ENCODE data around the gene RGS17. TPM values are rescaled to one million over a fixed set of nuclear protein-coding genes. Genes with fewer than 3 reads are reported as not detected.
A peak's percentile ranks its signal among the peaks of the same experiment; 100 is the strongest.

RGS17 gene
- total and polyA plus RNA-seq, 2 of the 13 experiments (the other 11 are each of a cell fraction or from before 2014, with no cell fraction given) = 0.04 TPM; not detected in 1

DNA sequence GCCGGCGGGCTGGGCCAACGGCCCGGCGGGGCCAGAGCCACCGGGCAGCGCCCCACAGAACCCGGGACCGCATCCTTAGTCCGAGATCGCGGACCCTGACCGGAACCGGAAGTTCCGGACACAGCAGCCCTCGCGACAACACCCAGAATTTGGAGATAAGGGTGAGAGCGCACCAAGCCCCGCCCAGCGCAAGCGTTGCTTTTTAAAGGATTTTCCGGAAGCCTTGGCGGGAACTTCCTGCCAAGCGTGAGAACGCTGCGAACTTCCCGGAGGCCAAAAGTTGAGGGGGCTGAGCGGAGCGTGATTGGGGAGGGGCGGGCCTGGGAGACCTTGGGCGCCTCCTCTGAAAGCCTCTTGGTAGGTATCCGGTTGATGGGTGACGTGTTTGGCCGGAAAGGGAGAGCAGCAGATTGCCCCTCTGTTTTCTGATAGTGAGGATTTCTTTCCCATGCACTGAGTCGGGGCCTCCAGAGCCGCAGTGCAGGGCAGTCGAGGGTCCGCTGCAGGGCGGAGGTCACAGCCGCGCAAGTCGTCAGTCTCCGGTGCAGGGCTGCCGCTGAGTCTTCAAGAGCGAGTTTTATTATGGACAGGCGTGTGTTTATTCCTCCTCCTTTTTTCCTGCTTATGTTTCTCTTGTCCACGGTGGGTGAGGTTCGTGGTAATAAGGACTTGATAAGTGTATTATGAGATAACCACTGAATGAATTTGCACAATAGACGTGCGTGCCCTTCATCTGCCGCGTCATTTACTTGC, 128.3 kb downstream of the RGS17 start, which contains the start of gene MTRF1L (continued):
- TF ChIP-seq WIZ (CRISPR knock-in tag; IDR thresholded peaks at IDR 0.05) (no peak), ZFP90 (CRISPR knock-in tag; IDR thresholded peaks at IDR 0.05; ENCODE audit: borderline replicate concordance) (no peak), MBD4 (IDR thresholded peaks at IDR 0.05; ENCODE audit: borderline replicate concordance, low read length) (no peak), ZNF160 (CRISPR knock-in tag; IDR thresholded peaks at IDR 0.05) (no peak), RAD51 (IDR thresholded peaks at IDR 0.05; ENCODE audit: borderline replicate concordance) (no peak), NCOR1 (IDR thresholded peaks at IDR 0.05; ENCODE audit: borderline replicate concordance, low read length) (peak; percentile 61; the same call in 1 of the 2 replicates), NFIC (IDR thresholded peaks at IDR 0.05; ENCODE audit: low read length) (no peak), ZNF10 (CRISPR knock-in tag; IDR thresholded peaks at IDR 0.05; ENCODE audit: borderline replicate concordance, low read depth) (no peak), CAMTA2 (CRISPR knock-in tag; IDR thresholded peaks at IDR 0.05; ENCODE audit: borderline replicate concordance) (0 out of 2 replicates have a peak, but pooled peaks have one; percentile 47), KDM4B (CRISPR knock-in tag; IDR thresholded peaks at IDR 0.05) (no peak; the same call in 1 of the 2 replicates), ZNF430 (CRISPR knock-in tag; IDR thresholded peaks at IDR 0.05) (peak; percentile 59; the same call in 1 of the 2 replicates), TBP (CRISPR knock-in tag; IDR thresholded peaks at IDR 0.05) (no peak), ZNF530 (CRISPR knock-in tag; IDR thresholded peaks at IDR 0.05; ENCODE audit: low read depth) (no peak), ZNF557 (CRISPR knock-in tag; IDR thresholded peaks at IDR 0.05) (no peak), FOXC1 (CRISPR knock-in tag; IDR thresholded peaks at IDR 0.05; ENCODE audit: borderline replicate concordance) (no peak; the same call in 1 of the 2 replicates), ZSCAN22 (CRISPR knock-in tag; IDR thresholded peaks at IDR 0.05) (no peak)
- TF ChIP-seq, protein P1, sequence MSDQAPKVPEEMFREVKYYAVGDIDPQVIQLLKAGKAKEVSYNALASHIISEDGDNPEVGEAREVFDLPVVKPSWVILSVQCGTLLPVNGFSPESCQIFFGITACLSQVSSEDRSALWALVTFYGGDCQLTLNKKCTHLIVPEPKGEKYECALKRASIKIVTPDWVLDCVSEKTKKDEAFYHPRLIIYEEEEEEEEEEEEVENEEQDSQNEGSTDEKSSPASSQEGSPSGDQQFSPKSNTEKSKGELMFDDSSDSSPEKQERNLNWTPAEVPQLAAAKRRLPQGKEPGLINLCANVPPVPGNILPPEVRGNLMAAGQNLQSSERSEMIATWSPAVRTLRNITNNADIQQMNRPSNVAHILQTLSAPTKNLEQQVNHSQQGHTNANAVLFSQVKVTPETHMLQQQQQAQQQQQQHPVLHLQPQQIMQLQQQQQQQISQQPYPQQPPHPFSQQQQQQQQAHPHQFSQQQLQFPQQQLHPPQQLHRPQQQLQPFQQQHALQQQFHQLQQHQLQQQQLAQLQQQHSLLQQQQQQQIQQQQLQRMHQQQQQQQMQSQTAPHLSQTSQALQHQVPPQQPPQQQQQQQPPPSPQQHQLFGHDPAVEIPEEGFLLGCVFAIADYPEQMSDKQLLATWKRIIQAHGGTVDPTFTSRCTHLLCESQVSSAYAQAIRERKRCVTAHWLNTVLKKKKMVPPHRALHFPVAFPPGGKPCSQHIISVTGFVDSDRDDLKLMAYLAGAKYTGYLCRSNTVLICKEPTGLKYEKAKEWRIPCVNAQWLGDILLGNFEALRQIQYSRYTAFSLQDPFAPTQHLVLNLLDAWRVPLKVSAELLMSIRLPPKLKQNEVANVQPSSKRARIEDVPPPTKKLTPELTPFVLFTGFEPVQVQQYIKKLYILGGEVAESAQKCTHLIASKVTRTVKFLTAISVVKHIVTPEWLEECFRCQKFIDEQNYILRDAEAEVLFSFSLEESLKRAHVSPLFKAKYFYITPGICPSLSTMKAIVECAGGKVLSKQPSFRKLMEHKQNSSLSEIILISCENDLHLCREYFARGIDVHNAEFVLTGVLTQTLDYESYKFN (CRISPR knock-in tag; conservative IDR thresholded peaks at IDR 0.05) = peak; percentile 67
- TF ChIP-seq, protein P2, sequence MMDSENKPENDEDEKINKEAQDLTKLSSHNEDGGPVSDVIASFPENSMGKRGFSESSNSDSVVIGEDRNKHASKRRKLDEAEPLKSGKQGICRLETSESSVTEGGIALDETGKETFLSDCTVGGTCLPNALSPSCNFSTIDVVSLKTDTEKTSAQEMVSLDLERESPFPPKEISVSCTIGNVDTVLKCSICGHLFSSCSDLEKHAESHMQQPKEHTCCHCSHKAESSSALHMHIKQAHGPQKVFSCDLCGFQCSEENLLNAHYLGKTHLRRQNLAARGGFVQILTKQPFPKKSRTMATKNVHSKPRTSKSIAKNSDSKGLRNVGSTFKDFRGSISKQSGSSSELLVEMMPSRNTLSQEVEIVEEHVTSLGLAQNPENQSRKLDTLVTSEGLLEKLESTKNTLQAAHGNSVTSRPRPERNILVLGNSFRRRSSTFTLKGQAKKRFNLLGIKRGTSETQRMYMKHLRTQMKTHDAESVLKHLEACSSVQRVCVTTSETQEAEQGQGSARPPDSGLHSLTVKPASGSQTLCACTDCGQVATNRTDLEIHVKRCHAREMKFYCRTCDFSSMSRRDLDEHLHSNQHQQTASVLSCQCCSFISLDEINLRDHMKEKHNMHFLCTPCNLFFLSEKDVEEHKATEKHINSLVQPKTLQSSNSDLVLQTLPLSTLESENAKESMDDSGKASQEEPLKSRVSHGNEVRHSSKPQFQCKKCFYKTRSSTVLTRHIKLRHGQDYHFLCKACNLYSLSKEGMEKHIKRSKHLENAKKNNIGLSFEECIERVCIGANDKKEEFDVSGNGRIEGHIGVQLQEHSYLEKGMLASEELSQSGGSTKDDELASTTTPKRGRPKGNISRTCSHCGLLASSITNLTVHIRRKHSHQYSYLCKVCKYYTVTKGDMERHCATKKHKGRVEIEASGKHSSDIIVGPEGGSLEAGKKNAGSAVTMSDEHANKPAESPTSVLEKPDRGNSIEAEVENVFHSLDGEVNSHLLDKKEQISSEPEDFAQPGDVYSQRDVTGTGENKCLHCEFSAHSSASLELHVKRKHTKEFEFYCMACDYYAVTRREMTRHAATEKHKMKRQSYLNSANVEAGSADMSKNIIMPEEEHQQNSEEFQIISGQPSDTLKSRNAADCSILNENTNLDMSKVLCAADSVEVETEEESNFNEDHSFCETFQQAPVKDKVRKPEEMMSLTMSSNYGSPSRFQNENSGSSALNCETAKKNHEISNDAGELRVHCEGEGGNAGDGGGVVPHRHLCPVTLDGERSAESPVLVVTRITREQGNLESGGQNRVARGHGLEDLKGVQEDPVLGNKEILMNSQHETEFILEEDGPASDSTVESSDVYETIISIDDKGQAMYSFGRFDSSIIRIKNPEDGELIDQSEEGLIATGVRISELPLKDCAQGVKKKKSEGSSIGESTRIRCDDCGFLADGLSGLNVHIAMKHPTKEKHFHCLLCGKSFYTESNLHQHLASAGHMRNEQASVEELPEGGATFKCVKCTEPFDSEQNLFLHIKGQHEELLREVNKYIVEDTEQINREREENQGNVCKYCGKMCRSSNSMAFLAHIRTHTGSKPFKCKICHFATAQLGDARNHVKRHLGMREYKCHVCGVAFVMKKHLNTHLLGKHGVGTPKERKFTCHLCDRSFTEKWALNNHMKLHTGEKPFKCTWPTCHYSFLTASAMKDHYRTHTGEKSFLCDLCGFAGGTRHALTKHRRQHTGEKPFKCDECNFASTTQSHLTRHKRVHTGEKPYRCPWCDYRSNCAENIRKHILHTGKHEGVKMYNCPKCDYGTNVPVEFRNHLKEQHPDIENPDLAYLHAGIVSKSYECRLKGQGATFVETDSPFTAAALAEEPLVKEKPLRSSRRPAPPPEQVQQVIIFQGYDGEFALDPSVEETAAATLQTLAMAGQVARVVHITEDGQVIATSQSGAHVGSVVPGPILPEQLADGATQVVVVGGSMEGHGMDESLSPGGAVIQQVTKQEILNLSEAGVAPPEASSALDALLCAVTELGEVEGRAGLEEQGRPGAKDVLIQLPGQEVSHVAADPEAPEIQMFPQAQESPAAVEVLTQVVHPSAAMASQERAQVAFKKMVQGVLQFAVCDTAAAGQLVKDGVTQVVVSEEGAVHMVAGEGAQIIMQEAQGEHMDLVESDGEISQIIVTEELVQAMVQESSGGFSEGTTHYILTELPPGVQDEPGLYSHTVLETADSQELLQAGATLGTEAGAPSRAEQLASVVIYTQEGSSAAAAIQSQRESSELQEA (CRISPR knock-in tag; IDR thresholded peaks at IDR 0.05; ENCODE audit: not compliant biosample characterization) = no peak
